ENCODE data around the gene PRKAR1B. TPM values are rescaled to one million over a fixed set of nuclear protein-coding genes. Genes with fewer than 3 reads are reported as not detected.
"Not testable (repeated sequence)": the region's sequence is repeated elsewhere in the genome, so short reads cannot be mapped to it uniquely, and the experiment has no call there.

Gene PRKAR1B
- total RNA-seq, 1 donor from 2014 or later: 12.5 TPM

GRCh38 chr7:556837-557557 lies 170.1 kb downstream of the PRKAR1B start:
- no peak for DNase-seq

- DNase-seq: no peak
Measured at GRCh38 chr7:556291-556826, 170.7 kb downstream of the PRKAR1B start.

GRCh38 chr7:555551-556160 lies 171.4 kb downstream of the PRKAR1B start:
- DNase-seq: no peak

GRCh38 chr7:553636-554111 lies 173.4 kb downstream of the PRKAR1B start:
- DNase-seq: no peak

- DNase-seq: no peak
Measured at GRCh38 chr7:552868-553635, 174.0 kb downstream of the PRKAR1B start.

GRCh38 chr7:552151-552867 lies 174.8 kb downstream of the PRKAR1B start:
- not testable (repeated sequence) for DNase-seq

- DNase-seq: not testable (repeated sequence)
Measured at GRCh38 chr7:551615-551970, 175.5 kb downstream of the PRKAR1B start.

- no peak for DNase-seq
Measured at GRCh38 chr7:550881-551614, 176.0 kb downstream of the PRKAR1B start.

GRCh38 chr7:549891-550625 lies 177.0 kb downstream of the PRKAR1B start:
- DNase-seq: no peak

- no peak for DNase-seq
Measured at GRCh38 chr7:549066-549890, 177.8 kb downstream of the PRKAR1B start.

- no peak for DNase-seq
Measured at GRCh38 chr7:548401-548800, 178.7 kb downstream of the PRKAR1B start.

- DNase-seq: no peak
Measured at GRCh38 chr7:545470-545869, 181.6 kb downstream of the PRKAR1B start.

- DNase-seq: no peak
Measured at GRCh38 chr7:544338-545221, 182.5 kb downstream of the PRKAR1B start.

GRCh38 chr7:543501-544337 lies 183.4 kb downstream of the PRKAR1B start:
- DNase-seq: no peak

- DNase-seq: peak; percentile 8
Measured at GRCh38 chr7:542713-543500, 184.2 kb downstream of the PRKAR1B start.

GRCh38 chr7:542131-542712 lies 184.9 kb downstream of the PRKAR1B start:
- no peak for DNase-seq

- no peak for DNase-seq
Measured at GRCh38 chr7:541661-542060, 185.4 kb downstream of the PRKAR1B start.
